Measurements from ENCODE around the gene VSIG10. TPM values are rescaled to one million over a fixed set of nuclear protein-coding genes. Genes with fewer than 3 reads are reported as not detected.
A peak's percentile ranks its signal among the peaks of the same experiment; 100 is the strongest.

VSIG10 gene
- total and polyA plus RNA-seq, 12 donors = 5.3 to 23.6 (median 10.3) TPM

GRCh38 chr12:118055865-118056773 lies 47.7 kb downstream of the VSIG10 start:
- no peaks in the 10 kb centered on the region for H3K27me3 ChIP-seq
- peaks cover 0 to 19% (median 6%) of the 10 kb centered on the region in 9 donors for H3K36me3 ChIP-seq
- H3K4me1 ChIP-seq = peaks cover 9 to 90% (median 68%) of the 10 kb centered on the region in 9 donors
- no peak overlapping the region for H3K4me3 ChIP-seq
- H3K27ac ChIP-seq = peak overlapping the region; percentile 5 to 99 (median 58)
- WGBS, 2 donors = 70 to 71% methylated on average over 13 of the region's 13 CpGs
- intact Hi-C loops (cut with DNase I) = no loop called here
- DNase-seq (no peak), ATAC-seq (no peak)
- no peaks in the 10 kb centered on the region for H3K9me3 ChIP-seq
- no peak for TF ChIP-seq CTCF (IDR thresholded peaks at IDR 0.05)

- no peaks in the 10 kb centered on the region for H3K9me3 ChIP-seq
- TF ChIP-seq CTCF (IDR thresholded peaks at IDR 0.05) = peak; percentile 28 to 71 (median 62)
- no peak overlapping the region for H3K4me3 ChIP-seq
- WGBS, 2 donors = 56 to 65% methylated on average over 2 of the region's 2 CpGs
- peaks cover 0 to 28% (median 12%) of the 10 kb centered on the region in 9 donors for H3K36me3 ChIP-seq
- H3K27ac ChIP-seq = peak overlapping the region in 8 of 10 donors; percentile 14 to 99 (median 52)
- H3K27me3 ChIP-seq = no peaks in the 10 kb centered on the region
- DNase-seq (peak; percentile 30 to 49), ATAC-seq (peak in 1 of 8 donors; percentile 16)
- intact Hi-C loops (cut with DNase I) = no loop called here
- peaks cover 9 to 92% (median 66%) of the 10 kb centered on the region in 9 donors for H3K4me1 ChIP-seq
Measured at GRCh38 chr12:118055144-118055557, 48.7 kb downstream of the VSIG10 start.

- Histone ChIP-seq H3K27me3 (no peaks in the 10 kb centered on the region), H3K4me1 (peaks cover 9 to 77% (median 51%) of the 10 kb centered on the region in 9 donors), H3K27ac (peak overlapping the region in 9 of 10 donors; percentile 23 to 99 (median 76)), H3K4me3 (no peak overlapping the region), H3K9me3 (no peaks in the 10 kb centered on the region), H3K36me3 (peaks cover 0 to 47% (median 16%) of the 10 kb centered on the region in 9 donors)
- 92% methylated on average over 10 of the region's 10 CpGs for WGBS, 2 donors
- DNase-seq (no peak), ATAC-seq (no peak)
- TF ChIP-seq CTCF (IDR thresholded peaks at IDR 0.05) = no peak
- intact Hi-C loops (cut with DNase I) = no loop called here
Measured at GRCh38 chr12:118053071-118053985, 50.5 kb downstream of the VSIG10 start.

Measured in heart right ventricle (tissue), 16 donors.